Subcutaneous adipose tissue (tissue), 4 donors: Measurements from ENCODE around the gene ZNF451. TPM values are rescaled to one million over a fixed set of nuclear protein-coding genes. Genes with fewer than 3 reads are reported as not detected.

ENCODE experiments used
- CTCF ChIP-seq: fragments of 450-650 bp; IDR thresholded peaks from one replicate; pipeline ENCODE4 v1.5.1; 2016; ENCODE audit warnings: low read depth, mild to moderate bottlenecking, control low read depth, antibody characterized with exemption, moderate library complexity
- total RNA-seq, 4 donors: library from RNA; depleted of rRNA; stranded (reverse); fragments of >200 nt; gene quantifications; one replicate each; pipeline ENCODE4 v1.1.0, GENCODE V29; 2016

ZNF451 gene
- total RNA-seq, 4 donors from 2014 or later: 64.3 to 83.5 (median 73.8) TPM

GRCh38 chr6:57195457-57195856 is 105.5 kb downstream of the ZNF451 start:
- no peak for TF ChIP-seq CTCF

GRCh38 chr6:57198926-57199636 is 109.1 kb downstream of the ZNF451 start:
- TF ChIP-seq CTCF: no peak

GRCh38 chr6:57201718-57202117 is 111.7 kb downstream of the ZNF451 start:
- no peak for TF ChIP-seq CTCF

GRCh38 chr6:57205550-57206328 is 115.8 kb downstream of the ZNF451 start:
- no peak for TF ChIP-seq CTCF

- TF ChIP-seq CTCF: no peak
Measured at GRCh38 chr6:57207141-57207540, 117.2 kb downstream of the ZNF451 start.

GRCh38 chr6:57207872-57208271 is 117.9 kb downstream of the ZNF451 start:
- no peak for TF ChIP-seq CTCF

GRCh38 chr6:57209030-57209429 is 119.0 kb downstream of the ZNF451 start:
- no peak for TF ChIP-seq CTCF
